ENCODE results near the gene RAMP3.

Gene RAMP3

DNA sequence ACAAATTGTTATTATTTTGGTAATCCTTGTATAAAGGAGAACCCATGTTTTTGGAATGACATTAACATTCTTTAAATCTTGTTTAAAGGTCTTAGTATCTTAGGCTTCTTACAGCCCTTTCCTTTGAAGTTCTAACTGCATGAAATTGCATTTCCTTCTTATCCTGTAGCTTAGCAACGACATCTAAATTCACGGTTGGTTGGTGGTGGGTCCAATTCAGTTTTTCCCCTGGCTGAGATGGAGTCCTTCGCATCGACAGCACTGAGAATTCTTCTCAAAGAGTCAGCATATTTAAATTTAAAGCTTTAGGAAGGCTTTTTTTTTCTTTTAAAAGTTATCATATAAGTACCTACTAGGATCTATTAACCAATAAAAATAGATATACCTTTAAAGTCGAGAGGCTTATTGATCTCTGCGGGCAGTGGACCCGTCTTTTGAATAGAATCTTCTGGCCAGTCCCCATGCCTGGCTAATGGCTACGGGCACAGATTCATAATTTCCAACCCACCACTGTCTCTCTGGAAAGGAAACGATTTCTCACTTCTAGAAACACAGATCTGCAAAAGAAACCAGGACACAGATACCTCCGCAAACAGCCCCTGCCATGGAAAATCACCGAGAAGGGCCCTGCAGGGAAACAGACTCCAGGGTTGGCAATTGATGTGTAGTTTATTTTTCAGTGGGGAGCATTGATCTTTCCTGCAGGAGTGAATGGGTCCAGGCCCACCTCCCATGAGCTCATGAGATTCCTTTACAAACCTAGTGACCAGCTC lies 63.4 kb downstream of the RAMP3 start:
- no peak for DNase-seq

GRCh38 chr7:45221896-45222604 lies 64.5 kb downstream of the RAMP3 start:
- no peak for DNase-seq

- DNase-seq: no peak
These were observed 65.5 kb downstream of the RAMP3 start for GRCh38 chr7:45223078-45223477.

DNA sequence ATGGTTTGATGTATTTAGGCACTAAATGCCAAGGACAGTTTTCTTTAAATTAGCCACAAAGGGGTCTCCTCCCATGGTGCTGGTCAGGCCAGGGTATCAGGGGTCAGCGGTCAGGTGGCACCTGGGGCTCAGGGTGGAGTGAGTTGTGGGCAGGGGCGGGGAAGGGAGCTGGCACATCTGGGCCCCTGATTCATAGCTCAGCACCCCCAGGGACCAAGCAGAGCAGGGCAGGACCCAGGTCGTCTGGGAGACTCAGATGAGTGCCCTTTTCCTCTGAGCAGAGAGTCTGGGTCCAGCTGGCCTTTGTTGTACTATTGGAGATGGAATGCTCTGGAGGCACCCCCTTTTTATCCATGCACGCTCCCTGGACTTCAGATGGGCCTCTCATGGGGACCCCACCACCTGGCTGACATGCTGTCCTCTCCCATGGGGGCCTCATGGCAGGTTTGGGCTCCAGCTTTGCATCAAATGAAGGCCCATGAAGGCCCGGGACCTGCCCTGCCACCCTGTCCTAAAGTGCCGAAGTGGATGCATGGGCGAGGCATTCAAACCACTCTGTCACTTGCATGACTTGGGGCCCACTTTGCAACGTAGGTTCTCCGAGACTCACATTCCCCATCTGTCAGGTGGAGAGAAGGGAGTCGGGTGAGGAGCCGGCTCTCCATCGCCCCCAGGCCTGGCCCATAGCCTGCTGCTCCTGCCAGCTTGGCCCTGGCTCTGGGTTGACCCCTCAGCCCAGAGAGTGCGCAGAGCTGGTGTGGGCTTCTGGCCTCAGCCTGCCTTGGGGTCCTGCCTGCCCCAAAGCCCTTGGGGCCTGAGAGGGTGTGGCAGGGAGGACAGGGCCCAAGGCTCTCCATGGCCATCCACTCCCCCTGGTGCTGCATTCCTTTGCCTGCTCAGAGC lies 66.4 kb downstream of the RAMP3 start:
- no peak for DNase-seq

DNA sequence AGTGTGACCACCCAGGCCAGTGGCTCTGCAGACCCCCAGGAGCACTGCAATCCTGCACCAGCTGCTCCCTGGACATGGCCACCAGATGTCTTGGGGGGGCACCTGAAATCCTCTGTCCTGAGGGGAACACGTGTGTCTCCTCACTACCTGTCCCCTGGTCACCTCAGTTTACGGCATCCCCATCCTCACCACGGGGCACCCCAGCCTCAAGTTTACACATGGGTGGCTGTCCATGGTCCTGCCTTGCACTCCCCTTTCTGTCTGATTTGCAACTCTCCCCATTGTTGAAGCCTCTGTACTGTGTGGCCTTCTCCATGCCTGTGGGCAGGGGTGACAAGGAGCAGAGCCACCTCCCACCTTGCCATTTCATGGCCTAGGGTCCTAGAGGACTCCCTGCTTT lies 67.2 kb downstream of the RAMP3 start:
- no peak for DNase-seq

- DNase-seq: no peak
These were observed 67.8 kb downstream of the RAMP3 start for GRCh38 chr7:45225311-45225947.

DNA sequence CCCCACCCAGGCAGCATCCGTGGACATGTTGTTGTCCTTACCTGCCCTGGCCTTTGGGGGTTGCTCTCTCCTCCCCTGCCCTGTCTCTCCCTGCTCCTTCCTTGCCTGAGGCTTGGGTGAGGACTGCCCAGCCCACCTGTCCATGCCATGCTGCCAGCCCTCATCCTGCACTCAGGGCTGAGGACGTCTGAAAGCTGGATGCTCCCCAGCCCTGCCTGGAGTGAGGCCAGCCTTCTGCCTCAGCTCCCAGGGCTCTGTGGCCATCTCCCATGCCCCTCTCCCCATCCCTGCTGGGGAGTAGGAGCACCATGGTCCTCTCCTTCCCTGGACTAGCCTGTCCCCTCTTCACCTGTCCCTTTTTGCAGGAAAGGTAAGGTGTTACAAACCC lies 68.4 kb downstream of the RAMP3 start:
- DNase-seq: no peak

GRCh38 chr7:45229156-45229920 lies 71.7 kb downstream of the RAMP3 start:
- DNase-seq: no peak

DNA sequence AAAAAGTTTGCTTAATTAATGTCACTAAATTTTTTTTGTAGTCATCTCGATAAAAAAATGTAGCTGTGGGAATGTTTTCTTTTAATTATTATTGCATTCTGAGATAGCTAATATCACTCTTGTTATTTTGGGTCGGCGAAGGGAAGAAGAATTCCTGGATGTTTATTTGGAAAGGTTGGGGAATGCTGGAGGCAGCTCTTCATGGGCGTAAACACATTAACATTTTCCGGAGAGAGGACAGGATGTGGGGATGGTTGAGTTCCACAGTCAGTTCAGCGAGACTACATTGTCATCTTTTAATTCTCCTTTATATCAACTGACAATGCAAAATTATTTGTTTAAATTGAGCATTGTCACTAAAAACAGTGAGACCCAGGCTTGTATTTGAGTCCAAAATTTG lies 72.5 kb downstream of the RAMP3 start:
- DNase-seq: no peak

GRCh38 chr7:45230611-45231165 lies 73.1 kb downstream of the RAMP3 start:
- DNase-seq: no peak

DNA sequence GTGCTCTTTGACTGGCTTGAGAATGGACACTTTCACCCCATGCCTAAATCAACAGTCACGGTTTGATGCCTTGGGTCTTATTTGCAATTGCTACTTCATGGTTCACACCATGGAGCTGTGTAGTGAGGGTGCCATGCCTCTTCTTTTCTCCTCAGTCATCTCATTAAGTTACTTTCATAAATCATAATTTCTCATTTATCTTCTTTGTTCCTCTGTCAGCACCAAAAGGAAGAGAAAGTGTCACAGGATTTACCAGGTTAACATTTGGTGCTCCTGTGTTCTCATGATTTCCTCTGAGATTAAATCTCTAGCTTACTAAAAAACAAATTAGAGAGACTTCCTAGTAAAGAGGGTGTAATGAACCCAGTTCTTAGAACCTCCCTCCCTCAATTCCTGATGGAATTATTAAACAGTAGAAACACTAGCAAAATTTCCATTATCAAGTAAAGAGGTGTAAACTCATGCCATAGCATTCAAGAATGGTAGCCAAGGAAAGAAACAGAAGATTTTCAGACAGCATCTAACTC lies 75.7 kb downstream of the RAMP3 start:
- no peak for DNase-seq
